GM21576 (cell line): ENCODE results near the gene C17orf100.

Experiments used
- ATAC-seq: cut with Tn5 transposase; IDR thresholded peaks from one replicate; pipeline ENCODE4 v1.9.1; 2021; ENCODE audit warnings: mild to moderate bottlenecking, moderate library complexity; ENCODE audit not compliant: unreplicated experiment

C17orf100 gene

GRCh38 chr17:6651354-6651918, at the start of gene C17orf100, which contains the start of gene MED31:
Gene C17orf100 (plus strand): TSS chr17:6651762. CDS start chr17:6651914, 152 bp downstream.
Gene MED31 (minus strand): TSS chr17:6651605. CDS start chr17:6651528, 77 bp downstream.
- ATAC-seq: peak; percentile 83

GRCh38 chr17:6602141-6602540, 49.4 kb upstream of the C17orf100 start:
- ATAC-seq: no peak

GRCh38 chr17:6603744-6604325, 47.7 kb upstream of the C17orf100 start:
- ATAC-seq: no peak

GRCh38 chr17:6605142-6605541, 46.4 kb upstream of the C17orf100 start:
- no peak for ATAC-seq

- no peak for ATAC-seq
Measured at GRCh38 chr17:6608321-6608720, 43.2 kb upstream of the C17orf100 start.

GRCh38 chr17:6610011-6610410, 41.6 kb upstream of the C17orf100 start:
- ATAC-seq: no peak

GRCh38 chr17:6611231-6611630, 40.3 kb upstream of the C17orf100 start:
- no peak for ATAC-seq

- ATAC-seq: no peak
Measured at GRCh38 chr17:6623941-6624340, 27.6 kb upstream of the C17orf100 start.

GRCh38 chr17:6626616-6627015, 24.9 kb upstream of the C17orf100 start:
- ATAC-seq: no peak

- no peak for ATAC-seq
Measured at GRCh38 chr17:6627019-6627418, 24.5 kb upstream of the C17orf100 start.

GRCh38 chr17:6630390-6630789, 21.2 kb upstream of the C17orf100 start:
- ATAC-seq: no peak

- ATAC-seq: no peak
Measured at GRCh38 chr17:6632530-6632929, 19.0 kb upstream of the C17orf100 start.

GRCh38 chr17:6633263-6633662, 18.3 kb upstream of the C17orf100 start:
- ATAC-seq: no peak

GRCh38 chr17:6636105-6636504, 15.5 kb upstream of the C17orf100 start:
- ATAC-seq: no peak

- no peak for ATAC-seq
Measured at GRCh38 chr17:6636616-6637457, 14.7 kb upstream of the C17orf100 start.

GRCh38 chr17:6637458-6637840, 14.1 kb upstream of the C17orf100 start:
- ATAC-seq: no peak

- no peak for ATAC-seq
Measured at GRCh38 chr17:6638046-6638908, 13.3 kb upstream of the C17orf100 start.

GRCh38 chr17:6639014-6639585, 12.5 kb upstream of the C17orf100 start:
- ATAC-seq: no peak

- no peak for ATAC-seq
Measured at GRCh38 chr17:6639586-6640535, 11.7 kb upstream of the C17orf100 start.
